GM12892 (cell line): ENCODE measurements around the gene CLDN34.

Source experiments
- POLR2A ChIP-seq: IDR thresholded peaks from 2 replicates; pipeline ENCODE4 v1.6.1; 2011; ENCODE audit warnings: low read depth, low read length, control low read depth
- POLR2AphosphoS5 ChIP-seq: IDR thresholded peaks from 2 replicates; pipeline ENCODE4 v1.6.1; 2011; ENCODE audit warnings: low read depth, low read length, control low read depth
- TAF1 ChIP-seq: IDR thresholded peaks from 2 replicates; pipeline ENCODE4 v1.6.1; 2011; ENCODE audit warnings: low read depth, mild to moderate bottlenecking, control low read depth, low read length, borderline replicate concordance

GRCh38 chrX:9921407-9921806, 45.8 kb upstream of the CLDN34 start:
- TF ChIP-seq POLR2A (no peak), POLR2AphosphoS5 (no peak), TAF1 (no peak)
